HT1080 (cell line): Measurements from ENCODE around the gene TRIM66. TPM values are rescaled to one million over a fixed set of nuclear protein-coding genes. Genes with fewer than 3 reads are reported as not detected.

Experiments used
- DNase-seq: peaks from one replicate; pipeline ENCODE4 v3.0.0-alpha.2; 2015; ENCODE audit warnings: low read depth
- polyA plus RNA-seq, 2 experiments: library from polyadenylated mRNA; depleted of rRNA; stranded (reverse); fragments of >200 nt; gene quantifications; 2 replicates each; pipeline ENCODE4 v1.2.3, GENCODE V29; 2015
- total RNA-seq: library from RNA; depleted of rRNA; stranded (reverse); fragments of >200 nt; shearing (Covaris generic); gene quantifications from 2 replicates; pipeline ENCODE4 v1.2.3, GENCODE V29; 2014; rRNA removed

Gene TRIM66
- 5.2 and 6.7 TPM in 2 replicates for total RNA-seq
- polyA plus RNA-seq (2015; cell fraction: cytosol; rRNA removed): 1.8 and 2.6 TPM in 2 replicates
- 19.6 and 22.1 TPM in 2 replicates for polyA plus RNA-seq (2015; cell fraction: nucleus; rRNA removed)

- peak; percentile 94 for DNase-seq
Observed at GRCh38 chr11:8682303-8683114, at the start of gene TRIM66, which contains the start of gene RPL27A. TRIM66 (minus strand) TSS chr11:8682665; CDS start chr11:8672274, 10,391 bp downstream. RPL27A (plus strand) TSS chr11:8682792; CDS start chr11:8682814, 22 bp downstream.

GRCh38 chr11:8731647-8732323 is 49.3 kb upstream of the TRIM66 start:
- DNase-seq: no peak

GRCh38 chr11:8730697-8731020 is 48.2 kb upstream of the TRIM66 start:
- no peak for DNase-seq

- DNase-seq: no peak
Observed at GRCh38 chr11:8729837-8730696, 47.6 kb upstream of the TRIM66 start.

- no peak for DNase-seq
Observed at GRCh38 chr11:8729067-8729466, 46.6 kb upstream of the TRIM66 start.

- DNase-seq: peak; percentile 66
Observed at GRCh38 chr11:8728563-8728962, 46.1 kb upstream of the TRIM66 start.

GRCh38 chr11:8726395-8726794 is 43.9 kb upstream of the TRIM66 start:
- no peak for DNase-seq

GRCh38 chr11:8724682-8725081 is 42.2 kb upstream of the TRIM66 start:
- no peak for DNase-seq

- DNase-seq: no peak
Observed at GRCh38 chr11:8723711-8724110, 41.2 kb upstream of the TRIM66 start.

GRCh38 chr11:8722809-8723208 is 40.3 kb upstream of the TRIM66 start:
- no peak for DNase-seq

GRCh38 chr11:8721609-8722500 is 39.4 kb upstream of the TRIM66 start:
- DNase-seq: no peak

- DNase-seq: no peak
Observed at GRCh38 chr11:8720868-8721608, 38.6 kb upstream of the TRIM66 start.

- peak; percentile 37 for DNase-seq
Observed at GRCh38 chr11:8720352-8720751, 37.9 kb upstream of the TRIM66 start.

- no peak for DNase-seq
Observed at GRCh38 chr11:8719721-8720120, 37.3 kb upstream of the TRIM66 start.

- DNase-seq: peak; percentile 98
Observed at GRCh38 chr11:8719211-8719649, 36.8 kb upstream of the TRIM66 start.

- DNase-seq: peak; percentile 90
Observed at GRCh38 chr11:8717876-8718753, 35.6 kb upstream of the TRIM66 start.

GRCh38 chr11:8717544-8717875 is 35.0 kb upstream of the TRIM66 start:
- no peak for DNase-seq

GRCh38 chr11:8715501-8715900 is 33.0 kb upstream of the TRIM66 start:
- no peak for DNase-seq
